AG09309 (cell line): ENCODE measurements around the gene SPAG16.

ENCODE experiments used
- DNase-seq: peaks from one replicate; pipeline ENCODE4 v3.0.0-alpha.2; 2010; ENCODE audit warnings: low read depth
- H3K4me3 ChIP-seq: 2 replicates; pipeline ENCODE4 v1.5.1; 2011; ENCODE audit warnings: mild to moderate bottlenecking, low read depth, low read length, moderate library complexity; ENCODE audit not compliant: control insufficient read depth
- CTCF ChIP-seq: IDR thresholded peaks from 2 replicates; pipeline ENCODE4 v1.5.1; 2011; ENCODE audit warnings: mild to moderate bottlenecking, low read depth, low read length, inconsistent platforms; ENCODE audit not compliant: insufficient read depth, control insufficient read depth; ENCODE audit errors: missing control alignments

Gene SPAG16

GRCh38 chr2:214261683-214262082 lies 977.4 kb downstream of the SPAG16 start:
- no peak for DNase-seq
- no peak for TF ChIP-seq CTCF
- H3K4me3 ChIP-seq: no peak overlapping the region

GRCh38 chr2:214264171-214264570 lies 979.9 kb downstream of the SPAG16 start:
- no peak overlapping the region for H3K4me3 ChIP-seq
- no peak for TF ChIP-seq CTCF
- DNase-seq: no peak

- DNase-seq: no peak
- H3K4me3 ChIP-seq: no peak overlapping the region
- TF ChIP-seq CTCF: no peak
Measured at GRCh38 chr2:214265991-214266489, 981.8 kb downstream of the SPAG16 start.

GRCh38 chr2:214277880-214278279 lies 993.6 kb downstream of the SPAG16 start:
- TF ChIP-seq CTCF: no peak

GRCh38 chr2:214286011-214286410 lies 1001.7 kb downstream of the SPAG16 start:
- no peak overlapping the region for H3K4me3 ChIP-seq
- no peak for DNase-seq
- TF ChIP-seq CTCF: no peak

More at GRCh38 chr2:214277880-214278279, 993.6 kb downstream of the SPAG16 start:
- no peak overlapping the region for H3K4me3 ChIP-seq
- DNase-seq: no peak

GRCh38 chr2:214293593-214293992 lies 1009.3 kb downstream of the SPAG16 start:
- DNase-seq: no peak
- no peak for TF ChIP-seq CTCF
- no peak overlapping the region for H3K4me3 ChIP-seq

- no peak overlapping the region for H3K4me3 ChIP-seq
- TF ChIP-seq CTCF: no peak
- DNase-seq: no peak
Measured at GRCh38 chr2:214294426-214294825, 1010.2 kb downstream of the SPAG16 start.
